GM21576 (cell line): Measurements from ENCODE around the gene CAMK1G.

Experiments
- ATAC-seq: cut with Tn5 transposase; IDR thresholded peaks from one replicate; pipeline ENCODE4 v1.9.1; 2021; ENCODE audit warnings: mild to moderate bottlenecking, moderate library complexity; ENCODE audit not compliant: unreplicated experiment

Gene CAMK1G

DNA sequence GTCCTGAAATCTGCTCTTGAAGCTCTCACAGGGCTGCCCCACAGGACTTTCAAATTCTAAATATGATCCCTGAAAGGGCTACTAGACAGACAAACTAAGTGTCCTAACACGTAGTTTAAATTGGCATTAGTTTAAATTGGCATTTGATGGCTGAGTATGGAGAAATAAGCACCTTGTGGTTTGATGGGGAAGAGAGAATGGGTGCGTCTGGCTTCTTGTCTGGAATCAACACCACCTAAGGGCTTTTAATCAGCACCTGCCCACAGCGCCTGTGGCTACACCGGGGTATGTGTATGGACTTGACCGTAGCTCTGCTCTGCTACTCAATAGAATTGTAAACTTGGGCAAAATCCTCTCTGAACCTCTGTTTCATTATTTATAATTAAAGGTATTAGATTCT, 74.4 kb downstream of the CAMK1G start:
- ATAC-seq, result no peak

GRCh38 chr1:209659909-209660308, 76.4 kb downstream of the CAMK1G start:
- peak; percentile 88 for ATAC-seq

- no peak for ATAC-seq
Observed at GRCh38 chr1:209661071-209661470, 77.6 kb downstream of the CAMK1G start.

- no peak for ATAC-seq
Observed at GRCh38 chr1:209662879-209663327, 79.4 kb downstream of the CAMK1G start.
